Measurements from ENCODE around the gene OR5AR1. TPM values are rescaled to one million over a fixed set of nuclear protein-coding genes. Genes with fewer than 3 reads are reported as not detected.

The OR5AR1 gene
- not detected in 2 replicates for total RNA-seq
- long read RNA-seq: 0 reads

DNA sequence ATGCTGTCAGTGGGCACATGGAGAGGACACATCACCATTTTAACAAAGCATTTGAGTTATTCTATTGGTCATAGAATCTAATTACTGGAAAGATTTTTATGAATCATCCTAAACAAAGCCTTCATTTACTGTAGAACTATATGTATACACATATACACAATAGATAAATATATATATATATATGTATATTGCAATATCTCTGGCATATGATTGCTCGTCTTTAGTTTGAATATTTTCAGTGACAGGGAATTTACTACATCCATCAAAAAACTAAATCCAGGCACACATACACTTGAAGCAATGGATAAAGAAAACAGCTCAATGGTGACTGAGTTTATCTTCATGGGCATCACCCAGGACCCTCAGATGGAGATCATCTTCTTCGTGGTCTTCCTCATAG lies at the start of gene OR5AR1:
Gene OR5AR1, plus strand, starts transcription at position 301 of the 400 bp plus-strand sequence. Its CDS starts 0 bp downstream, at position 301.
- Mint-ChIP-seq H3K9me3 (ENCODE audit: low read depth) (no peaks in the 10 kb centered on the region), H3K27me3 (no peaks in the 10 kb centered on the region), H3K4me3 (ENCODE audit: low read depth) (no peak within 1 kb of the TSS), H3K27ac (no peak within 1 kb of the TSS), H3K4me1 (ENCODE audit: low read depth) (no peaks in the 10 kb centered on the region), H3K36me3 (ENCODE audit: insufficient read depth) (no peaks in the 10 kb centered on the region)
- TF ChIP-seq, protein P1, sequence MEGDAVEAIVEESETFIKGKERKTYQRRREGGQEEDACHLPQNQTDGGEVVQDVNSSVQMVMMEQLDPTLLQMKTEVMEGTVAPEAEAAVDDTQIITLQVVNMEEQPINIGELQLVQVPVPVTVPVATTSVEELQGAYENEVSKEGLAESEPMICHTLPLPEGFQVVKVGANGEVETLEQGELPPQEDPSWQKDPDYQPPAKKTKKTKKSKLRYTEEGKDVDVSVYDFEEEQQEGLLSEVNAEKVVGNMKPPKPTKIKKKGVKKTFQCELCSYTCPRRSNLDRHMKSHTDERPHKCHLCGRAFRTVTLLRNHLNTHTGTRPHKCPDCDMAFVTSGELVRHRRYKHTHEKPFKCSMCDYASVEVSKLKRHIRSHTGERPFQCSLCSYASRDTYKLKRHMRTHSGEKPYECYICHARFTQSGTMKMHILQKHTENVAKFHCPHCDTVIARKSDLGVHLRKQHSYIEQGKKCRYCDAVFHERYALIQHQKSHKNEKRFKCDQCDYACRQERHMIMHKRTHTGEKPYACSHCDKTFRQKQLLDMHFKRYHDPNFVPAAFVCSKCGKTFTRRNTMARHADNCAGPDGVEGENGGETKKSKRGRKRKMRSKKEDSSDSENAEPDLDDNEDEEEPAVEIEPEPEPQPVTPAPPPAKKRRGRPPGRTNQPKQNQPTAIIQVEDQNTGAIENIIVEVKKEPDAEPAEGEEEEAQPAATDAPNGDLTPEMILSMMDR (IDR thresholded peaks at IDR 0.05; ENCODE audit: unreplicated experiment): no peak
- no peak for DNase-seq (ENCODE audit: low spot score, unreplicated experiment)

DNA sequence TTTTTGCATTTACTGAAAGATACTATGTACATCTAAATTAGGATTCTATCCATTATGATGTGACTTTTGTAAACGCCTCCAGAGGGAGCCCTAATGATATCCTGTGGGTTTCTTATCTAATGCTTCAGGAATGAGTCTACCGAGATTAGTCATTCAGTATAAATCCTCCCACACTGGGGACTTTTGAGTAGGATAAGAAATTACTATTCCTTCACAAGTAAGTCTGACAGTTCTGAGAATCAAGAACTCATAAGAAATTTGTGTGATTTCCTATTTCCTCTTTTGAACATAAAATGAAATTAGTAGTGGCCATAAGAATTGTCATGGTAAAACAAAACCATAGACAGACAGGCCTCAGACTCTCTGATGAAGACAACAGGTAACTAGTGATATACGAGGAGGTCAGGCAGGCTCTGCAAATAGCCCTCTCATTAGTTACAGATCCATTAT lies 38.8 kb upstream of the OR5AR1 start:
- Mint-ChIP-seq H3K27ac (no peak overlapping the region), H3K4me3 (ENCODE audit: low read depth) (no peak overlapping the region), H3K36me3 (ENCODE audit: insufficient read depth) (no peaks in the 10 kb centered on the region), H3K27me3 (no peaks in the 10 kb centered on the region), H3K4me1 (ENCODE audit: low read depth) (no peaks in the 10 kb centered on the region), H3K9me3 (ENCODE audit: low read depth) (peaks cover 3% of the 10 kb centered on the region)
- TF ChIP-seq, protein P1 (IDR thresholded peaks at IDR 0.05; ENCODE audit: unreplicated experiment): peak; percentile 49
- DNase-seq (ENCODE audit: low spot score, unreplicated experiment): no peak

DNA sequence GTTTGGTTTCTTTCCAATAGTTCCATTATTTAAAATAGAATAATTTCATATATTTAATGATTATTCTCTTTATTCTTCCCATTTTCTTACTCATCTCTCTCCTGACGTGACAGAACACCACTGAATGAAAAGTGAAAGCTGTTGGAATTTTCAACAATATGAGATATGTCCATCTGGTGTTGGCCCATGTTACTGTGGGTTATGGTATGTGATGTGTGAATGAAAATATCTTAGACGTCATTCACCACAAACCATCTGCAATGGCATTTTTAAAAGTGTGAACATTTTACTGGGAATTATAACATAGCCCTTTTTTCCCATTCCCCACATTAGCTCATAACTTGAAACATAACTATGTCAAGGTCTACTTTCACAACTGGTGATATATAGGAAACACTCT lies 37.5 kb upstream of the OR5AR1 start:
- TF ChIP-seq, protein P1 (IDR thresholded peaks at IDR 0.05; ENCODE audit: unreplicated experiment): no peak
- no peaks in the 10 kb centered on the region for H3K27me3 Mint-ChIP-seq
- no peaks in the 10 kb centered on the region for H3K36me3 Mint-ChIP-seq (ENCODE audit: insufficient read depth)

DNA sequence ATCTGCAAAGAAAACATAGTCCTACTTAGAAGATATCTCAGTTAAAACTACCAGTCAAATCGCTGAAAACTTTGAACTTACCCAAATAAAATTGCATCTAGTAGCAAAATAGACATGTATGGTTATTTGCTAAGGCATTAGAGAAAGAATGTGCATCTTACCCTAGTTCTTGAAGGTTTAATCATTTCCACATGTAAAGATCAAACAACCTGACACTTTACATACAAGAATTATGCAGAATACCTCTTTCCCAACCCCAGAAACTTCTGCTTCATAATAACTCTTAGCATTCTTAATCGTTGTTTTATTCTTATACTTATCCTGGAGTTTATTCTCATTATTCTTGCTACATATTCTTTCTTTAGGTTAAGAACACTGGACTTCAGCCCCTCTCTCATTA lies 31.2 kb upstream of the OR5AR1 start:
- TF ChIP-seq, protein P1 (IDR thresholded peaks at IDR 0.05; ENCODE audit: unreplicated experiment): no peak
- Mint-ChIP-seq H3K27ac (no peak overlapping the region), H3K36me3 (ENCODE audit: insufficient read depth) (no peaks in the 10 kb centered on the region), H3K4me1 (ENCODE audit: low read depth) (no peaks in the 10 kb centered on the region), H3K27me3 (peaks cover 3% of the 10 kb centered on the region), H3K9me3 (ENCODE audit: low read depth) (peaks cover 3% of the 10 kb centered on the region), H3K4me3 (ENCODE audit: low read depth) (no peak overlapping the region)
- no peak for DNase-seq (ENCODE audit: low spot score, unreplicated experiment)

More for the DNA sequence above, 37.5 kb upstream of the OR5AR1 start:
- no peak overlapping the region for H3K4me3 Mint-ChIP-seq (ENCODE audit: low read depth)
- DNase-seq (ENCODE audit: low spot score, unreplicated experiment): no peak
- H3K27ac Mint-ChIP-seq: no peak overlapping the region
- no peaks in the 10 kb centered on the region for H3K4me1 Mint-ChIP-seq (ENCODE audit: low read depth)
- H3K9me3 Mint-ChIP-seq (ENCODE audit: low read depth): peaks cover 3% of the 10 kb centered on the region

DNA sequence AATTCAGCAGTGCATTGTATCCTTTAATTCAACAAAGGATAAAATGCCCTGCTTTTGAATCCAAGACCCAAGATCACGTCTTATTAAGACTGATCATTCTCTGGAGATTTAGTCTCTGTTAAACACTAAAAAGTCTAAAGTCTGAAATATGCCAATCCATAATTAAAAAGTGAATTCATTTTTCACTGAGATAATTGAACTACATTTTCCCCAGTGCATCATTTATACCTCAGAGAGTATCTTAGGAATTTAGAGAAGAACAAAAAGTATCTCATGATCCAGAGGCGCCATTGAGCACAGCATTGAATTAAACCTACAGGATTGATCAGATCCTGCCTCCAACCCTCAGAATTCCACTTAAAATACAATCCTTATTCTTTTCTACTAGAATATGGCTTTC lies 26.6 kb upstream of the OR5AR1 start:
- TF ChIP-seq, protein P1 (IDR thresholded peaks at IDR 0.05; ENCODE audit: unreplicated experiment): no peak
- H3K9me3 Mint-ChIP-seq (ENCODE audit: low read depth): peaks cover 6% of the 10 kb centered on the region
- no peaks in the 10 kb centered on the region for H3K36me3 Mint-ChIP-seq (ENCODE audit: insufficient read depth)
- H3K4me3 Mint-ChIP-seq (ENCODE audit: low read depth): no peak overlapping the region
- H3K27ac Mint-ChIP-seq: no peak overlapping the region
- no peak for DNase-seq (ENCODE audit: low spot score, unreplicated experiment)
- H3K4me1 Mint-ChIP-seq (ENCODE audit: low read depth): no peaks in the 10 kb centered on the region
- peaks cover 3% of the 10 kb centered on the region for H3K27me3 Mint-ChIP-seq
